Activated CD4-positive, alpha-beta T cell treated with anti-CD3 and anti-CD28 coated beads, Interleukin-2, amount 10 ng/mL, durations not matched to agents 7 days and 5 days (primary cell): ENCODE measurements around the gene NAT9. TPM values are rescaled to one million over a fixed set of nuclear protein-coding genes. Genes with fewer than 3 reads are reported as not detected.

Experiments used
- CTCF ChIA-PET: fragments of 350-600 bp; sonication (Branson Sonifier 250); formaldehyde crosslinking; loops from one replicate; lab custom pipeline; 2021; ENCODE audit warnings: antibody characterized with exemption; lab: Charles Lee
- POLR2A ChIA-PET: fragments of 350-600 bp; sonication (Branson Sonifier 250); formaldehyde crosslinking; loops from one replicate; lab custom pipeline; 2021; ENCODE audit warnings: antibody characterized with exemption; lab: Charles Lee
- DNase-seq: peaks from one replicate; pipeline ENCODE4 v3.0.0-alpha.2; 2020
- H3K27ac Mint-ChIP-seq: one replicate; pipeline ENCODE4 v1.8.0; 2021; ENCODE audit warnings: mild to moderate bottlenecking, moderate library complexity, mixed read lengths
- H3K27me3 Mint-ChIP-seq: one replicate; pipeline ENCODE4 v1.8.0; 2021; ENCODE audit warnings: mixed read lengths
- H3K36me3 Mint-ChIP-seq: one replicate; pipeline ENCODE4 v1.8.0; 2021; ENCODE audit warnings: low read depth, mixed read lengths
- H3K4me1 Mint-ChIP-seq: one replicate; pipeline ENCODE4 v1.8.0; 2021; ENCODE audit warnings: mixed read lengths
- H3K4me3 Mint-ChIP-seq: one replicate; pipeline ENCODE4 v1.8.0; 2021; ENCODE audit warnings: mild to moderate bottlenecking, moderate library complexity, mixed read lengths
- H3K9me3 Mint-ChIP-seq: one replicate; pipeline ENCODE4 v1.8.0; 2021; ENCODE audit warnings: mixed read lengths
- total RNA-seq, 2 experiments: library from RNA; stranded (reverse); gene quantifications; one replicate each; pipeline ENCODE4 v1.2.3, GENCODE V29; 2021

NAT9 gene
- total RNA-seq, 2 experiments from 2014 or later = 28.6 to 34.4 TPM

- ChIA-PET CTCF (interaction anchor here (0.6 kb wide), 1 partner anchor 265 kb away, joined by 3 read pairs; no protein-coding TSS in a partner anchor), POLR2A (no interaction called here)
- peaks cover 6% of the 10 kb centered on the region for H3K4me1 Mint-ChIP-seq
Observed at GRCh38 chr17:74800531-74800930, 24.4 kb upstream of the NAT9 start.

DNA sequence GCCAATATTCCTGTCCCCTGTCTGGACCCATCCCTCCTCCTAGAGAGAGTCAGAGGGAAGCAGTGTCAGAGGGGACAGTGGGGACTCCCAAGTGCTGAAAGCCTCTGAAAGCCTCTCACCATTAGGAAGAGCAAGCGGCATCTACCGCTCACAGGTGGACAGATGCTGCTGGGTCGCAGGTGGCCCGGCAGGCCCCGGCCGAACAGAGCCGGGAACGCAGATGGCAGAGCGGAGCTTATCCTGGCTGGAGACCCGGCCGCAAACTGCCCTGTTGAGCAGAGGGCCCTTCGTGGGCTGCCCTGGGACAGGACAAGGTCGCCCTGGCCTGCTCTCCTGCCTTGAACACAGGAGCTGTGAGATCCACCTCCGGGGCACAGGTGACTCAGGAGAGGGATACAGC is 23.0 kb upstream of the NAT9 start:
- H3K4me1 Mint-ChIP-seq = peaks cover 6% of the 10 kb centered on the region
- no peak overlapping the region for H3K4me3 Mint-ChIP-seq
- no peaks in the 10 kb centered on the region for H3K27me3 Mint-ChIP-seq
- CTCF ChIA-PET = interaction anchor here (0.5 to 1.0 kb wide), 2 partner anchors 142 to 383 kb away, joined by 3 to 4 read pairs; no protein-coding TSS in a partner anchor
- DNase-seq = no peak
- H3K27ac Mint-ChIP-seq = no peak overlapping the region
- peaks cover 21% of the 10 kb centered on the region for H3K36me3 Mint-ChIP-seq
- POLR2A ChIA-PET = no interaction called here
- H3K9me3 Mint-ChIP-seq = no peaks in the 10 kb centered on the region

More at GRCh38 chr17:74800531-74800930, 24.4 kb upstream of the NAT9 start:
- H3K9me3 Mint-ChIP-seq = no peaks in the 10 kb centered on the region
- H3K27ac Mint-ChIP-seq = no peak overlapping the region
- peaks cover 17% of the 10 kb centered on the region for H3K36me3 Mint-ChIP-seq
- DNase-seq = no peak
- H3K27me3 Mint-ChIP-seq = no peaks in the 10 kb centered on the region
- H3K4me3 Mint-ChIP-seq = no peak overlapping the region

DNA sequence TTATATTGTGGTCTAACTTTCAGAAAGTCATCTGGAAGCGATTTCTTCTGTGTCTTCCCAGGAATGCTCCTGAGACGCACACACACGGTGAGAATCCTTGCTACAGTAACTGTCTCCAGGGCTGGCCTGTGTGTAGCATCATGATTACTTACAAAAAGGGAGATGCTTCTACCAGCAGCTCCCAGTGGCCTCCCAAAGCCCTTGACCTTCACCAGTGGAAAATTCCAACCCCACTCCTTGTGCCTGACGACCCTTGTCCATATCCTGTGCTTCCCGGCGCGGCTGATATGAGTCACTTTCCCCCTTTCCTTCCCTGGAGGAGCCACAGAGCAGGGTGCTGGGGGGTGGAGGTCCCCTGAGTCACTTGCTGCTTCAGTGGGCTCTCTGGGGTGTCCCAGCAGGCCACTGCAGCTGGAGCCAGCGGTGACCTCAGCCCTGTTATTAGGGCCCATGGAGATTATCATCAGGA is 22.1 kb upstream of the NAT9 start:
- Mint-ChIP-seq H3K27ac (no peak overlapping the region), H3K4me1 (peaks cover 6% of the 10 kb centered on the region), H3K4me3 (no peak overlapping the region), H3K9me3 (no peaks in the 10 kb centered on the region), H3K36me3 (peaks cover 21% of the 10 kb centered on the region), H3K27me3 (no peaks in the 10 kb centered on the region)
- CTCF ChIA-PET = no interaction called here
- POLR2A ChIA-PET = no interaction called here
- no peak for DNase-seq

DNA sequence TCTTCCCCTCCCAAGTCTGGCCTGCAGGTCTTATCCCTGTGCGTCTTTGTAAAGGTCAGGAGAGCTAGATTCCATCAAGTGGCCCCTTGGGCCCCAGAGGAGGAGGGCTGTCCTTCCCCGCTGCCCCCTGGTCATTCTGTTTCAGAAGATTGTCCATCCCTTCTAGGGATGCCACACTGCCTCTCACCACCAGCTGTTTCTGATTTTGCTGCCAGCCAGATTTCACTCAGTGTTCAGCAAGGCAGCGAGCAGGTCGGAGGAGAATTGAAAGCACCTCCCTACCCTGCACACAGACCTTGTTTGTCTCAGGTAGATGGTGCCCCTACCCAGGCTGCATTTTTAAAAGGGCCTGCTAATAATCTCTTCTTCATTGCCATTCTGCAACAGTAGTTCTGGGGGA is 21.7 kb upstream of the NAT9 start:
- H3K4me3 Mint-ChIP-seq = no peak overlapping the region
- no peak overlapping the region for H3K27ac Mint-ChIP-seq
- peaks cover 22% of the 10 kb centered on the region for H3K36me3 Mint-ChIP-seq
- peaks cover 6% of the 10 kb centered on the region for H3K4me1 Mint-ChIP-seq
- no peaks in the 10 kb centered on the region for H3K9me3 Mint-ChIP-seq
- ChIA-PET CTCF (interaction anchor here (0.8 kb wide), 1 partner anchor 72 kb away, joined by 3 read pairs; no protein-coding TSS in a partner anchor), POLR2A (no interaction called here)
- H3K27me3 Mint-ChIP-seq = no peaks in the 10 kb centered on the region
- DNase-seq = no peak

DNA sequence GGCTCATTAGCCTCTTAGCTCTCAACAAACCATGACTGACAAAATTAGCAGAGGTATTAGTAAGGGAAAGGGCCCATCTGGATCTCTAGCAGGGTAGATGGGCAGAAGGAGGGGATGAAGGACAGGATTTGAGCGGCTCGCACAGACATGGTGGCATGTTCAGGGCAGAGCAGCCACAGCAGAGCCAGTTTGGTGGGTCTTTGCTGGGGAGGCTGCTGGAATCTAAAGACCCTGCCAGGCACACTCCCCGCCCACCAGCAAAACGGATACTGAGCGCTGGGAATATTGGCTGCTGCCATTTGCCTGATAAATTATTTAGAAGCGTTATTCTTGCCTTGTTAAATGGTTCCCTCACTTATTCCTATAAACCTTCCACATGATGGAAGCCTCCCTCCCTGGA is 20.7 kb upstream of the NAT9 start:
- ChIA-PET POLR2A (no interaction called here), CTCF (interaction anchor here (1.5 kb wide), 1 partner anchor 68 kb away, joined by 5 read pairs; no protein-coding TSS in a partner anchor)
- Mint-ChIP-seq H3K4me3 (no peak overlapping the region), H3K27me3 (no peaks in the 10 kb centered on the region), H3K9me3 (no peaks in the 10 kb centered on the region), H3K4me1 (peaks cover 6% of the 10 kb centered on the region), H3K36me3 (peaks cover 23% of the 10 kb centered on the region), H3K27ac (peak overlapping the region; percentile 50)
- no peak for DNase-seq

- Mint-ChIP-seq H3K27me3 (no peaks in the 10 kb centered on the region), H3K9me3 (no peaks in the 10 kb centered on the region), H3K4me1 (peaks cover 11% of the 10 kb centered on the region), H3K4me3 (no peak overlapping the region), H3K36me3 (peaks cover 25% of the 10 kb centered on the region), H3K27ac (no peak overlapping the region)
- no peak for DNase-seq
- ChIA-PET POLR2A (no interaction called here), CTCF (interaction anchor here (0.6 to 1.5 kb wide), 3 partner anchors 23 to 69 kb away, joined by 3 to 5 read pairs (median 3); no protein-coding TSS in a partner anchor)
Observed at GRCh38 chr17:74796211-74796610, 20.1 kb upstream of the NAT9 start.

- Mint-ChIP-seq H3K4me1 (peaks cover 18% of the 10 kb centered on the region), H3K9me3 (no peaks in the 10 kb centered on the region), H3K27ac (no peak overlapping the region), H3K4me3 (no peak overlapping the region), H3K36me3 (peaks cover 26% of the 10 kb centered on the region), H3K27me3 (no peaks in the 10 kb centered on the region)
- ChIA-PET POLR2A (no interaction called here), CTCF (interaction anchor here (0.6 to 1.5 kb wide), 3 partner anchors 24 to 69 kb away, joined by 3 to 5 read pairs (median 3); no protein-coding TSS in a partner anchor)
- no peak for DNase-seq
Observed at GRCh38 chr17:74795327-74796020, 19.3 kb upstream of the NAT9 start.

- Mint-ChIP-seq H3K4me3 (no peak overlapping the region), H3K9me3 (no peaks in the 10 kb centered on the region), H3K4me1 (peaks cover 25% of the 10 kb centered on the region), H3K27me3 (no peaks in the 10 kb centered on the region), H3K36me3 (peaks cover 29% of the 10 kb centered on the region), H3K27ac (no peak overlapping the region)
- ChIA-PET POLR2A (no interaction called here), CTCF (interaction anchor here (1.7 to 3.4 kb wide), 5 partner anchors 14 to 166 kb away, joined by 6 to 17 read pairs (median 14); no protein-coding TSS in a partner anchor)
- DNase-seq = no peak
Observed at GRCh38 chr17:74792586-74793105, 16.5 kb upstream of the NAT9 start.

DNA sequence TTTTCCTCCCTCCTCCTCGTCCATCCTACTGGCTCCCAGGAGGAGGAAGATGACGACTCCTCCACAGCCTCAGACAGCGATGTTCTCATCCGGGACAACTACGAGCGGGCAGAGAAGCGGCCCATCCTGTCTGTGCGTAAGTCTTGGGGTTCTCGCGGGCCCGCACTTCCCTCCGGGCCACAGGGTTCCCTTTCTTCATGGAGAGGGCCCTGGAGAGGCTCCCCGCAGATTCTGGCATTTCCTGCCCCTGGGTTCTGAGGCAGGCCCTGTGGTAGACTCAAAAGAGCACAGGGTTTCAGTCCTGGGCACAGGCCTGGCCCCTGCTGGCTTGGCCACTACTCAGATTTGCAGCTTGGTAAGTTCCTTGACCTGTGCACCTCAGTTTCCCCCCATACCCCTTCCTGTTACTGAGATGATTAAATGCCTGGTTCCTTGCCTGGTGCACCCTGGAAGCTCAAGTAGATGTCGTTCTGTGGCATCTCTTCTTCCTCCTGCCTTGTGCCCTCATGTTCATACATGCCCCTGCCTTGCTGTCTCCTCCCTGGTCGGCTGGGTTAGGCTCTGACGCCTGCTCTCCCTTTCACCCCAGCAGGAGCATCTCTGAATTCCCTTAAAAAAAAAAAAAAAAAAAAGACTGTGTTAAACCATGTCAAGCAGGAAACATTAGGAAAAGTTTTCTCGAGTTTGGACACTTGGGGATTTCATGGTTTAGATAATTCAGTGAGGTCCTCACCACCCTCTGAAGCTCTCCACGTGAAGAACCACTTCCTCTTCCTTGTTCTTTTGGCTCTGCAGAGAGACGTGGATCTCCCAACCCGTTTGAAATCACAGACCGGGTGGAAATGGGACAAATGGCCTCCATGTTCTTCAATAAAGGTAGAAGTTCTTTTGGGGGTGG is 14.3 kb upstream of the NAT9 start:
- CTCF ChIA-PET = interaction anchor here (0.6 to 3.4 kb wide), 37 partner anchors 7 to 391 kb away, joined by 3 to 29 read pairs (median 6); partner anchors contain the start of genes FDXR, GRIN2C and RAB37
- Mint-ChIP-seq H3K4me3 (peak overlapping the region; percentile 39), H3K27ac (peak overlapping the region; percentile 85)

DNA sequence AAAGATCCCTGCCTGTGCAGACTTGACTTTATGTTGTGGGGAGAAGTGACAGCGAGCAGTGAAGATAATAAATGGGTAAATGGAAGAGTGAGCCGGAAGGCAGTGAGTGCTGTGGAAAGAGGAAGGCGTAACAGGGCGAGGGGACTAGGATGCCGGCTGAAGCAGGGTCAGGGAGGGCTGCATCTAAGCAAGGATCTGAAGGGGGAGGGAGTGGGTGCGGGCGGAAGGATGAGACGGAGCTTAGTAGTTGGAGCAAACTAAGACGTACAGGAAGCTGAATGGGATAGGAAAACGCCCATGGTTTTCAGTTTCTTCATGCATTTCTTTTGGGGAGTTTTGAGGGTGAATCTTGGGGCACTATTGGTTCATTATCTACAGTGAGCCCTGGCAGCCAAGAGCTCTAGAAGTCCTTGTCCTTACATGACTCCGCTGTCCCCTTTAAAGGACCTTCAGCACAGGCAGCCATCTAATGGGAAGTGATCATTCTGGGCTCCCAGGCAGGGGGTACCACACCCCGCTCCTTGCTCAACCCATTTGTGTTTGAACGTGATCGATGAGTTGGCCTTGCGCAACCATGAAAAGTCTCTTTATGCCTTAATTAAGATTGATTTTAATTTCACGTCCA is 10.4 kb upstream of the NAT9 start:
- POLR2A ChIA-PET = no interaction called here
- Mint-ChIP-seq H3K36me3 (peaks cover 41% of the 10 kb centered on the region), H3K4me1 (peaks cover 59% of the 10 kb centered on the region)

More for the DNA sequence above, 14.3 kb upstream of the NAT9 start:
- POLR2A ChIA-PET = interaction anchor here (0.7 kb wide), 1 partner anchor 75 kb away, joined by 3 read pairs; no protein-coding TSS in a partner anchor
- peaks cover 35% of the 10 kb centered on the region for H3K4me1 Mint-ChIP-seq
- peak; percentile 16 for DNase-seq
- no peaks in the 10 kb centered on the region for H3K27me3 Mint-ChIP-seq
- H3K36me3 Mint-ChIP-seq = peaks cover 29% of the 10 kb centered on the region
- H3K9me3 Mint-ChIP-seq = no peaks in the 10 kb centered on the region

GRCh38 chr17:74785981-74786360 is 9.8 kb upstream of the NAT9 start:
- peaks cover 60% of the 10 kb centered on the region for H3K4me1 Mint-ChIP-seq
- H3K9me3 Mint-ChIP-seq = no peaks in the 10 kb centered on the region
- no peak overlapping the region for H3K27ac Mint-ChIP-seq
- no peaks in the 10 kb centered on the region for H3K27me3 Mint-ChIP-seq
- H3K36me3 Mint-ChIP-seq = peaks cover 40% of the 10 kb centered on the region
- no peak for DNase-seq
- ChIA-PET POLR2A (no interaction called here), CTCF (interaction anchor here (4.3 kb wide), 1 partner anchor 40 kb away, joined by 11 read pairs; no protein-coding TSS in a partner anchor)
- H3K4me3 Mint-ChIP-seq = no peak overlapping the region

More for the DNA sequence above, 10.4 kb upstream of the NAT9 start:
- peak overlapping the region; percentile 26 for H3K27ac Mint-ChIP-seq
- no peak overlapping the region for H3K4me3 Mint-ChIP-seq
- DNase-seq = no peak
- CTCF ChIA-PET = interaction anchor here (4.3 kb wide), 1 partner anchor 40 kb away, joined by 11 read pairs; no protein-coding TSS in a partner anchor
- no peaks in the 10 kb centered on the region for H3K27me3 Mint-ChIP-seq
- no peaks in the 10 kb centered on the region for H3K9me3 Mint-ChIP-seq
